GM19328 (cell line): ENCODE data around the gene ZGRF1.
"Not testable (repeated sequence)": the region's sequence is repeated elsewhere in the genome, so short reads cannot be mapped to it uniquely, and the experiment has no call there.

Source experiments
- ATAC-seq: cut with Tn5 transposase; IDR thresholded peaks from one replicate; pipeline ENCODE4 v1.9.1; 2021; ENCODE audit warnings: mild to moderate bottlenecking, moderate library complexity; ENCODE audit not compliant: unreplicated experiment

ZGRF1 gene

GRCh38 chr4:112645541-112646329 lies 9.0 kb upstream of the ZGRF1 start:
- ATAC-seq: no peak

GRCh38 chr4:112644595-112645535 lies 8.2 kb upstream of the ZGRF1 start:
- ATAC-seq: not testable (repeated sequence)

- ATAC-seq: no peak
Measured at GRCh38 chr4:112642526-112642925, 5.8 kb upstream of the ZGRF1 start.

- no peak for ATAC-seq
Measured at GRCh38 chr4:112637552-112637866, 800 bp upstream of the ZGRF1 start.

- no peak for ATAC-seq
Measured at GRCh38 chr4:112633477-112634235, 3.1 kb downstream of the ZGRF1 start.

GRCh38 chr4:112626228-112626627 lies 10.5 kb downstream of the ZGRF1 start:
- no peak for ATAC-seq

- ATAC-seq: no peak
Measured at GRCh38 chr4:112616984-112617383, 19.7 kb downstream of the ZGRF1 start.

- not testable (repeated sequence) for ATAC-seq
Measured at GRCh38 chr4:112612814-112613213, 23.9 kb downstream of the ZGRF1 start.

GRCh38 chr4:112604589-112604988 lies 32.1 kb downstream of the ZGRF1 start:
- ATAC-seq: peak; percentile 50

GRCh38 chr4:112594993-112595392 lies 41.7 kb downstream of the ZGRF1 start:
- ATAC-seq: no peak

GRCh38 chr4:112593438-112594133 lies 43.1 kb downstream of the ZGRF1 start:
- ATAC-seq: no peak

- no peak for ATAC-seq
Measured at GRCh38 chr4:112592717-112593116, 44.0 kb downstream of the ZGRF1 start.

GRCh38 chr4:112591593-112591992 lies 45.1 kb downstream of the ZGRF1 start:
- no peak for ATAC-seq

GRCh38 chr4:112589206-112589605 lies 47.5 kb downstream of the ZGRF1 start:
- no peak for ATAC-seq

- no peak for ATAC-seq
Measured at GRCh38 chr4:112585977-112586736, 50.6 kb downstream of the ZGRF1 start.

GRCh38 chr4:112567536-112567935 lies 69.2 kb downstream of the ZGRF1 start:
- no peak for ATAC-seq

GRCh38 chr4:112564706-112565270 lies 71.9 kb downstream of the ZGRF1 start:
- ATAC-seq: no peak

- ATAC-seq: no peak
Measured at GRCh38 chr4:112563431-112564200, 73.1 kb downstream of the ZGRF1 start.
